SHP77 (cell line): ENCODE results near the gene SLC9A8.
A peak's percentile ranks its signal among the peaks of the same experiment; 100 is the strongest.

ENCODE experiments used
- DNase-seq, 2 experiments: peaks; one replicate each; lab custom pipeline; 2025; lab: John Stamatoyannopoulos, UW

The SLC9A8 gene

GRCh38 chr20:49874696-49875095 is 62.1 kb downstream of the SLC9A8 start:
- no peak for DNase-seq

GRCh38 chr20:49877386-49877921 is 64.8 kb downstream of the SLC9A8 start:
- no peak for DNase-seq

- no peak for DNase-seq
Measured at GRCh38 chr20:49878977-49879376, 66.3 kb downstream of the SLC9A8 start.

- DNase-seq: no peak
Measured at GRCh38 chr20:49880177-49880576, 67.5 kb downstream of the SLC9A8 start.

- DNase-seq: no peak
Measured at GRCh38 chr20:49880724-49881445, 68.3 kb downstream of the SLC9A8 start.

- DNase-seq: no peak
Measured at GRCh38 chr20:49882171-49882970, 69.7 kb downstream of the SLC9A8 start.

GRCh38 chr20:49883246-49883802 is 70.7 kb downstream of the SLC9A8 start:
- no peak for DNase-seq

- no peak for DNase-seq
Measured at GRCh38 chr20:49885558-49886332, 73.1 kb downstream of the SLC9A8 start.

- DNase-seq: no peak
Measured at GRCh38 chr20:49886571-49887213, 74.1 kb downstream of the SLC9A8 start.

GRCh38 chr20:49887251-49888211 is 74.9 kb downstream of the SLC9A8 start:
- DNase-seq: no peak

- DNase-seq: peak; percentile 22 to 36
Measured at GRCh38 chr20:49888212-49889000, 75.8 kb downstream of the SLC9A8 start.

- no peak for DNase-seq
Measured at GRCh38 chr20:49889001-49889934, 76.6 kb downstream of the SLC9A8 start.

GRCh38 chr20:49889935-49890333 is 77.3 kb downstream of the SLC9A8 start:
- no peak for DNase-seq

- no peak for DNase-seq
Measured at GRCh38 chr20:49890471-49891361, 78.1 kb downstream of the SLC9A8 start.

GRCh38 chr20:49891476-49892110 is 79.0 kb downstream of the SLC9A8 start:
- no peak for DNase-seq

GRCh38 chr20:49892260-49892659 is 79.6 kb downstream of the SLC9A8 start:
- DNase-seq: no peak

- no peak for DNase-seq
Measured at GRCh38 chr20:49892817-49893216, 80.2 kb downstream of the SLC9A8 start.
